ENCODE data around the gene SYTL1. TPM values are rescaled to one million over a fixed set of nuclear protein-coding genes. Genes with fewer than 3 reads are reported as not detected.

Gene SYTL1
- total and polyA plus RNA-seq, 9 donors: 0.15 to 20.9 (median 2.6) TPM

DNA sequence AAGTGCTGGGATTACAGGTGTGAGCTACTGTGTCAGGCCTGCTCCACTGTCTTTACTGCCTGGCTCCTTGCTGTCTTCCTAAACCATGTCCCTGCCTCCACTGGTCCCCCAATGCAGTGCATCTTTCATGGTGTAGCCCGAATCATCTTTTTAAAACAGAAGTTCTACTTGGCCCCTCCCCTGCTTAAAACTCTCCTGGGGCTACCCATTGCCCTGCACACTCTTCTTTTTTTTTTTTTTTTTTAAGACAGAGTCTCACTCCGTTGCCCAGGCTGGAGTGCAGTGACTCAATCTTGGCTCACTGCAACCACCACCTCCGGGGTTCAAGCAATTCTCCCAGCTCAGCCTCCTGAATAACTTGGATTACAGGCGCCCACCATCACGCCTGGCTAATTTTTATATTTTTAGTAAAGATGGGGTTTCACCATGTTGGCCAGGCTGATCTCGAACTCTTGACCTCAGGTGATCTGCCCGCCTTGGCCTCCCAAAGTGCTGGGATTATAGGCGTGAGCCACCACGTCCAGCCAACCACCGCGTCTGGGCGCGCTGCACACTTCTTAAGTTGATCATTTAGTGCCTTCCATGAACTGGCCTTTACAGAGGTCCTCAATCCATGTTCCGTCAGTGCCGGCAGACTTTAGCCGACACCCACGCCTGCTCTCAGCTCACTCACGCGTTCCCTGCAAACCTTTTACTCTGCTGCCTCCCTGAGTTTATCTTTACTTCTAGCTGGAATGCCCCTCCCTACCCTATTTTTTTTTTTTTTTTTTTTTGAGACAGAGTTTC, 30.4 kb downstream of the SYTL1 start:
- Histone ChIP-seq H3K27me3 (no peaks in the 10 kb centered on the region), H3K4me3 (no peak overlapping the region), H3K9me3 (no peaks in the 10 kb centered on the region), H3K4me1 (ENCODE audit: insufficient read depth) (no peaks in the 10 kb centered on the region), H3K36me3 (no peaks in the 10 kb centered on the region), H3K27ac (no peak overlapping the region)
- intact Hi-C loops (cut with DNase I): no loop called here
- no peak for DNase-seq
- TF ChIP-seq, protein P1, sequence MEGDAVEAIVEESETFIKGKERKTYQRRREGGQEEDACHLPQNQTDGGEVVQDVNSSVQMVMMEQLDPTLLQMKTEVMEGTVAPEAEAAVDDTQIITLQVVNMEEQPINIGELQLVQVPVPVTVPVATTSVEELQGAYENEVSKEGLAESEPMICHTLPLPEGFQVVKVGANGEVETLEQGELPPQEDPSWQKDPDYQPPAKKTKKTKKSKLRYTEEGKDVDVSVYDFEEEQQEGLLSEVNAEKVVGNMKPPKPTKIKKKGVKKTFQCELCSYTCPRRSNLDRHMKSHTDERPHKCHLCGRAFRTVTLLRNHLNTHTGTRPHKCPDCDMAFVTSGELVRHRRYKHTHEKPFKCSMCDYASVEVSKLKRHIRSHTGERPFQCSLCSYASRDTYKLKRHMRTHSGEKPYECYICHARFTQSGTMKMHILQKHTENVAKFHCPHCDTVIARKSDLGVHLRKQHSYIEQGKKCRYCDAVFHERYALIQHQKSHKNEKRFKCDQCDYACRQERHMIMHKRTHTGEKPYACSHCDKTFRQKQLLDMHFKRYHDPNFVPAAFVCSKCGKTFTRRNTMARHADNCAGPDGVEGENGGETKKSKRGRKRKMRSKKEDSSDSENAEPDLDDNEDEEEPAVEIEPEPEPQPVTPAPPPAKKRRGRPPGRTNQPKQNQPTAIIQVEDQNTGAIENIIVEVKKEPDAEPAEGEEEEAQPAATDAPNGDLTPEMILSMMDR (IDR thresholded peaks at IDR 0.05): no peak
- no peak for TF ChIP-seq POLR2A (IDR thresholded peaks at IDR 0.05)
- no peak for TF ChIP-seq EP300 (IDR thresholded peaks at IDR 0.05)
- 67 to 72% (median 67%) methylated on average over 19 of the region's 19 CpGs for WGBS, 3 donors

DNA sequence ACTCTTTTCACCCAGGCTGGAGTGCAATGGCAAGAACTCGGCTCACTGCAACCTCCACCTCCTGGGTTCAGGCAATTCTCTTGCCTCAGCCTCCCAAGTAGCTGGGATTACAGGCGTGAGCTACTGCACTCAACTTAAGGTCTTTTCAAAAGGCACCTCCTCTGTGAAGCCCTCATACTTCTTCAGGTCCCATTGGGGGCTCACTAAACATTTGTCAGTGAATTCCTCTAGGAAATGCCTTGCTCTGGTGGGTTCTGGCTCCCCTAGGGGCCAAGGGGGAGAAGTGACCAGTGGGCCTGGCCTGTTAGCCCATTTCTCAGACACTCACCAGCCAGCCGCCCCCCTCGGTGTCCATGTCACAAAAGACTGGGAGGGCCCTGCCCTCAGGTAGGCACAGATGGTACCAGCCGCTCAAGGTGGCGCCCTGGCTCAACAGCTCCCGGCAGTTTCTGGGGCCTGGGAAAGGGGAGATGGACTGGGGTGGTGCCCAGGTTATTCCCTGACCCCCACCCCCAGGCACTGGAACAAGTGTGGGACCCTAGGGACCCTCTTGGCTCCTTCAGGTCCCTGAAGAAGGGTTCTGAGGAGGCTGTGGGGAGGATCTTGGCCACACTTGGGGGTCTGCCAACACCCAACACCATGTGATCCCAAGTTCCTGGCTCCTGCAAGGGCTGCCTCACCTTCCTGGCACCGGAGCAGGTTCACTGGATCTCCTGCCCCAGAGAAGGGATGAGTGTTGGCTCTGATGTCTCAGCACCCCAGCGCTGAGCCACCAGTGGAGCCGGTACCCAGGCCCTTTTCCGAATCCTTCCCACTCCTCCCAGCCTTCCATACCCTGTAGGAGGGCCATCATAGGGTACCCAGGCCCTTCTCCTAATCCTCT, 31.2 kb downstream of the SYTL1 start:
- no peak for DNase-seq
- no peaks in the 10 kb centered on the region for H3K36me3 ChIP-seq
- H3K4me1 ChIP-seq (ENCODE audit: insufficient read depth): no peaks in the 10 kb centered on the region
- no peak overlapping the region for H3K4me3 ChIP-seq
- TF ChIP-seq EP300 (IDR thresholded peaks at IDR 0.05) (no peak), POLR2A (IDR thresholded peaks at IDR 0.05) (no peak)
- TF ChIP-seq, protein P1 (IDR thresholded peaks at IDR 0.05): no peak
- H3K27ac ChIP-seq: no peak overlapping the region
- 83 to 84% (median 83%) methylated on average over 11 of the region's 11 CpGs for WGBS, 3 donors
- no peaks in the 10 kb centered on the region for H3K9me3 ChIP-seq
- intact Hi-C loops (cut with DNase I): no loop called here
- no peaks in the 10 kb centered on the region for H3K27me3 ChIP-seq

DNA sequence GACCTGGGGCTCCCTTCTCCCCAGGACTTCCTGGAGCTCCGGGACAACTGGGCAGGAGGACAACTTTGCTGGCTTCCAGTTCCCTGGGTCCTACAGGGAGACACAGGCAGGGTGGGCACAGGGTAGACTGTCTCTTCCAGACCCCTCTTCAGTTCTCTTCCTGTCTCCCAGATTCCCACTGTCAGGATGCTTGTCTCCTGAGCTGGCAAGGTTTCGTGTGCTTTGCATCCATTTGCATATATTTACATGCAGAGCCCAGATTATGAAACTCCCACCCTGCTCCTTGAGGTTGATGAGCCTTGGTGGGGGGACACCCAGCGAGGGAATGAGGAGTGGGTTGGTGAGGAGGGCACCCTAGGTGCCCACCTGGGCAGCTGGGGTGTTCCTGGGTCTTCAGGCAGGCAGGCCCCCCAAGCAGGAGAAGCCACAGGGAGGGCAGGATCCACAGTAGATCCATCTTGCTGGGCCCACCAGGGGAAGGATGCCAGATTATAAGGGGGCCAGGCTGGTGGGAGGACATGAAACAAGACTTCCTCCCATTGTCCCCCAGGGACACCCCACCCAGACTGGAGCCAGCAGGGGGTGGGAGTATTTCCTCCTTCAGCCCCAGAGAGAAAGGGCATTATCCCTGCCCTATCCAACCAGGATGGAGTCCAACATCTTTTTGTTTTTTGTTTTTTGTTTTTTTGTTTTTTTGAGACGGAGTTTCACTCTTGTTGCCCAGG, 32.7 kb downstream of the SYTL1 start, which contains the start of gene FCN3:
Gene FCN3, minus strand, starts transcription at position 463 of the 725 bp plus-strand sequence. Its CDS starts 6 bp downstream, at position 457.
- Histone ChIP-seq H3K36me3 (no peaks in the 10 kb centered on the region), H3K9me3 (no peaks in the 10 kb centered on the region), H3K27ac (no peak within 1 kb of the TSS), H3K4me1 (ENCODE audit: insufficient read depth) (no peaks in the 10 kb centered on the region), H3K27me3 (no peaks in the 10 kb centered on the region), H3K4me3 (no peak within 1 kb of the TSS)
- DNase-seq: no peak
- intact Hi-C loops (cut with DNase I): no loop called here
- TF ChIP-seq POLR2A (IDR thresholded peaks at IDR 0.05): no peak
- no peak for TF ChIP-seq EP300 (IDR thresholded peaks at IDR 0.05)
- TF ChIP-seq, protein P1 (IDR thresholded peaks at IDR 0.05): no peak
- 69 to 81% (median 80%) methylated on average over 4 of the region's 4 CpGs for WGBS, 3 donors

Data from ovary (tissue), 9 donors.